ENCODE measurements around the gene PBX4. TPM values are rescaled to one million over a fixed set of nuclear protein-coding genes. Genes with fewer than 3 reads are reported as not detected.

The PBX4 gene
- total RNA-seq, 3 donors from 2014 or later (not counting 1 experiment from before 2014, with no cell fraction given), result 10.7 to 15.9 (median 11.1) TPM

DNA sequence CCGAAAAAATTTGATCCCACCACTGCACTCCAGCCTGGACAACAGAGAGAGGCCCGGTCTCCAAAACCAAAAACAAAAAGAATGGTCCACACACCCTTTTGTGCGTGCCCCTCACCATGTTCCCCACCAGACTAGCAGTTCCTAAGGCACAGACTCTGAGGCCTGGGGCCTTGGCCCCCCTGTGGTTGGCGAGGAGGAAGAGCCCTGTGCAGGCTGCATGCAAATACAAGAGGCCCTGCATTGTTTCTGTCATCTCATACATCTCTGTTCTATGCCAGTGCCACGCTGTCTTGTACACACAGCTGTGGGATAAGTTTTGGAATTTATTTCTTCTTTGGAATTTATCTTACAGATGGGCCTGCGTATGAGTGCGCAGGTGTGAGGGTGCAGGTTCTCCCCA lies 94.4 kb downstream of the PBX4 start:
- 77% methylated on average over 7 of the region's 7 CpGs for WGBS (ENCODE audit: insufficient coverage)
- intact Hi-C loops (cut with micrococcal nuclease), result no loop called here
- no peak for TF ChIP-seq CTCF (IDR thresholded peaks at IDR 0.05)
- ATAC-seq (no peak), DNase-seq (no peak)
- Mint-ChIP-seq H3K4me3 (no peak overlapping the region), H3K27ac (no peak overlapping the region), H3K27me3 (ENCODE audit: low read depth in 2 of 2) (no peaks in the 10 kb centered on the region), H3K9me3 (no peaks in the 10 kb centered on the region), H3K4me1 (peaks cover 11 to 26% of the 10 kb centered on the region in 2 donors), H3K36me3 (no peaks in the 10 kb centered on the region)
- no peaks in the 10 kb centered on the region for H3K9me3 ChIP-seq (ENCODE audit: control insufficient read depth, insufficient read depth, low read length)
- H3K27me3 ChIP-seq (ENCODE audit: control insufficient read depth, insufficient read depth, low read length), result no peaks in the 10 kb centered on the region
- no peak overlapping the region for H3K27ac ChIP-seq (ENCODE audit: low read length)
- no peak overlapping the region for H3K4me3 ChIP-seq (ENCODE audit: low read length)
- peaks cover 7% of the 10 kb centered on the region for H3K4me1 ChIP-seq (ENCODE audit: control insufficient read depth, insufficient read depth, low read length)
- H3K36me3 ChIP-seq (ENCODE audit: control insufficient read depth, insufficient read depth, low read length), result peaks cover 25% of the 10 kb centered on the region

- no peaks in the 10 kb centered on the region for H3K27me3 Mint-ChIP-seq (ENCODE audit: low read depth in 2 of 2)
- ATAC-seq (no peak), DNase-seq (no peak)
- no peak overlapping the region for H3K27ac ChIP-seq (ENCODE audit: low read length)
- no peaks in the 10 kb centered on the region for H3K9me3 Mint-ChIP-seq
- H3K9me3 ChIP-seq (ENCODE audit: control insufficient read depth, insufficient read depth, low read length), result no peaks in the 10 kb centered on the region
- H3K4me1 ChIP-seq (ENCODE audit: control insufficient read depth, insufficient read depth, low read length), result peaks cover 7% of the 10 kb centered on the region
- 100% methylated on average over 3 of the region's 3 CpGs for WGBS (ENCODE audit: insufficient coverage)
- H3K4me1 Mint-ChIP-seq, result peaks cover 12 to 26% of the 10 kb centered on the region in 2 donors
- no peak overlapping the region for H3K27ac Mint-ChIP-seq
- intact Hi-C loops (cut with micrococcal nuclease), result no loop called here
- no peaks in the 10 kb centered on the region for H3K36me3 Mint-ChIP-seq
- H3K36me3 ChIP-seq (ENCODE audit: control insufficient read depth, insufficient read depth, low read length), result peaks cover 22% of the 10 kb centered on the region
- TF ChIP-seq CTCF (IDR thresholded peaks at IDR 0.05), result no peak
- H3K27me3 ChIP-seq (ENCODE audit: control insufficient read depth, insufficient read depth, low read length), result no peaks in the 10 kb centered on the region
- H3K4me3 Mint-ChIP-seq, result no peak overlapping the region
- H3K4me3 ChIP-seq (ENCODE audit: low read length), result no peak overlapping the region
Observed at GRCh38 chr19:19523177-19523576, 95.3 kb downstream of the PBX4 start.

- no peak for ATAC-seq
- DNase-seq, result no peak
- Histone ChIP-seq H3K9me3 (ENCODE audit: control insufficient read depth, insufficient read depth, low read length) (no peaks in the 10 kb centered on the region), H3K4me1 (ENCODE audit: control insufficient read depth, insufficient read depth, low read length) (peaks cover 18% of the 10 kb centered on the region), H3K4me3 (ENCODE audit: low read length) (no peak overlapping the region), H3K27me3 (ENCODE audit: control insufficient read depth, insufficient read depth, low read length) (no peaks in the 10 kb centered on the region), H3K36me3 (ENCODE audit: control insufficient read depth, insufficient read depth, low read length) (peaks cover 12% of the 10 kb centered on the region), H3K27ac (ENCODE audit: low read length) (no peak overlapping the region)
- WGBS (ENCODE audit: insufficient coverage), result 84% methylated on average over 4 of the region's 6 CpGs
- no peaks in the 10 kb centered on the region for H3K9me3 Mint-ChIP-seq
- H3K36me3 Mint-ChIP-seq, result no peaks in the 10 kb centered on the region
- H3K27me3 Mint-ChIP-seq (ENCODE audit: low read depth in 2 of 2), result no peaks in the 10 kb centered on the region
- H3K4me3 Mint-ChIP-seq, result no peak overlapping the region
- H3K4me1 Mint-ChIP-seq, result peaks cover 12 to 24% of the 10 kb centered on the region in 2 donors
- no peak for TF ChIP-seq CTCF (IDR thresholded peaks at IDR 0.05)
- intact Hi-C loops (cut with micrococcal nuclease), result no loop called here
- no peak overlapping the region for H3K27ac Mint-ChIP-seq
Observed at GRCh38 chr19:19520989-19521388, 97.5 kb downstream of the PBX4 start.

- intact Hi-C loops (cut with micrococcal nuclease), result no loop called here
- 95% methylated on average over 8 of the region's 10 CpGs for WGBS (ENCODE audit: insufficient coverage)
- H3K27ac Mint-ChIP-seq, result no peak overlapping the region
- H3K4me1 Mint-ChIP-seq, result peaks cover 12 to 25% of the 10 kb centered on the region in 2 donors
- no peaks in the 10 kb centered on the region for H3K27me3 ChIP-seq (ENCODE audit: control insufficient read depth, insufficient read depth, low read length)
- peak overlapping the region; percentile 95 for H3K4me3 Mint-ChIP-seq
- H3K27ac ChIP-seq (ENCODE audit: low read length), result no peak overlapping the region
- TF ChIP-seq CTCF (IDR thresholded peaks at IDR 0.05), result no peak
- DNase-seq (no peak), ATAC-seq (no peak)
- no peaks in the 10 kb centered on the region for H3K9me3 ChIP-seq (ENCODE audit: control insufficient read depth, insufficient read depth, low read length)
- no peak overlapping the region for H3K4me3 ChIP-seq (ENCODE audit: low read length)
- no peaks in the 10 kb centered on the region for H3K36me3 Mint-ChIP-seq
- peaks cover 31% of the 10 kb centered on the region for H3K4me1 ChIP-seq (ENCODE audit: control insufficient read depth, insufficient read depth, low read length)
- H3K27me3 Mint-ChIP-seq (ENCODE audit: low read depth in 2 of 2), result no peaks in the 10 kb centered on the region
- H3K9me3 Mint-ChIP-seq, result no peaks in the 10 kb centered on the region
- H3K36me3 ChIP-seq (ENCODE audit: control insufficient read depth, insufficient read depth, low read length), result peaks cover 4% of the 10 kb centered on the region
Observed at GRCh38 chr19:19517235-19517619, 101.3 kb downstream of the PBX4 start.
